Skeletal muscle satellite cell (primary cell): ENCODE results near the gene CREBBP.

Source experiments
- H3K27me3 ChIP-seq: 2 replicates; pipeline ENCODE4 v1.7.0; 2013; ENCODE audit warnings: low read length; ENCODE audit not compliant: control insufficient read depth, insufficient read depth
- H3K36me3 ChIP-seq: 2 replicates; pipeline ENCODE4 v1.7.0; 2013; ENCODE audit warnings: mild to moderate bottlenecking, control low read depth, low read length; ENCODE audit not compliant: insufficient read depth
- H3K4me1 ChIP-seq: 2 replicates; pipeline ENCODE4 v1.7.0; 2013; ENCODE audit warnings: low read length; ENCODE audit not compliant: control insufficient read depth, insufficient read depth
- H3K4me2 ChIP-seq: 2 replicates; pipeline ENCODE4 v1.7.0; 2013; ENCODE audit warnings: mild to moderate bottlenecking, low read length
- H3K4me3 ChIP-seq: 2 replicates; pipeline ENCODE4 v1.7.0; 2013; ENCODE audit warnings: low read length
- H3K9ac ChIP-seq: 2 replicates; pipeline ENCODE4 v1.7.0; 2013; ENCODE audit warnings: mild to moderate bottlenecking, low read depth, low read length, moderate library complexity
- H3K9me3 ChIP-seq: replicated peaks from 2 replicates; pipeline ENCODE4 v1.7.0; 2013; ENCODE audit warnings: mild to moderate bottlenecking, control low read depth, low read length

Gene CREBBP

GRCh38 chr16:3766177-3766576, 114.3 kb downstream of the CREBBP start:
- H3K27me3 ChIP-seq = no peaks in the 10 kb centered on the region
- H3K4me1 ChIP-seq = no peaks in the 10 kb centered on the region
- no peaks in the 10 kb centered on the region for H3K9me3 ChIP-seq
- peaks cover 67% of the 10 kb centered on the region for H3K36me3 ChIP-seq
- H3K9ac ChIP-seq = no peak overlapping the region
- no peak overlapping the region for H3K4me2 ChIP-seq
- H3K4me3 ChIP-seq = no peak overlapping the region

- Histone ChIP-seq H3K9me3 (no peaks in the 10 kb centered on the region), H3K9ac (no peak overlapping the region), H3K4me3 (no peak overlapping the region), H3K36me3 (peaks cover 53% of the 10 kb centered on the region), H3K4me2 (no peak overlapping the region), H3K4me1 (no peaks in the 10 kb centered on the region), H3K27me3 (no peaks in the 10 kb centered on the region)
These were observed 116.1 kb downstream of the CREBBP start for GRCh38 chr16:3764409-3764808.

GRCh38 chr16:3762107-3762750, 118.3 kb downstream of the CREBBP start:
- Histone ChIP-seq H3K9me3 (no peaks in the 10 kb centered on the region), H3K27me3 (no peaks in the 10 kb centered on the region), H3K4me1 (no peaks in the 10 kb centered on the region), H3K4me3 (no peak overlapping the region), H3K9ac (no peak overlapping the region), H3K4me2 (no peak overlapping the region), H3K36me3 (peaks cover 51% of the 10 kb centered on the region)

DNA sequence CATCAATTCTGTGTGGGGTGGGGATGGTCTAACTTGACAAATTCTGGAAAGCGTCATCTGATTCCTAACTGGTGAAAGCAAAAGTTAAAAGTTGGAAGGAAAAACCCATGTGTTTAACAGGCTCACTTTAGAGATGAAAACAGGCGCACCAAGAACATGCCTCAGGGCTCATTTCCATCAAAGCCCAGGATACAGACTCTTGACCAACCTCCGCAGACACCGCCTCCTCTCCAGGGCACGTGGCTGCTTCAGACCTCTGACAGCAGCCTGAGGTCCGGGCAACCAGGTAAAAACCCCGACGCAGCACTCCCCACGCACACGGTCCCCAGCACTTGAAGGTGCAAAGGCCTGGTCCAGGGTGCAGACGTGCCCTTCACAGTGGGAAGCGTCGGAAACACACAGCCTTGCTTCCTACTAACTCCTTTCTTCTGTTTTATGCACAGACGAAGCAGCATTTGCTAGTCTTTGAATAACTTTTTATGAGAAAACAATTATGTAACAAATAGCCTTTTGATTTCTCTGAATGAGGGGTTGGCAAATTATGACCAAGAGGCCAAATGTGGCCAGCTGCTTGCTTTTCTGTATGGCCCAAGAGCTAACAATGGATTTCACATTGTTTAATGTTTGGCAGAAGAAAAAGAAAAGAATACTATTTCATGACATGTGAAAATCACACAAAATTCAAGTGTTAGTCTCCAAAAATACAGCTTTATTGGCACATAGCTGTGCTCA, 119.0 kb downstream of the CREBBP start:
- Histone ChIP-seq H3K9me3 (no peaks in the 10 kb centered on the region), H3K9ac (no peak overlapping the region), H3K27me3 (no peaks in the 10 kb centered on the region), H3K4me2 (no peak overlapping the region), H3K4me1 (no peaks in the 10 kb centered on the region), H3K4me3 (no peak overlapping the region), H3K36me3 (peaks cover 51% of the 10 kb centered on the region)

DNA sequence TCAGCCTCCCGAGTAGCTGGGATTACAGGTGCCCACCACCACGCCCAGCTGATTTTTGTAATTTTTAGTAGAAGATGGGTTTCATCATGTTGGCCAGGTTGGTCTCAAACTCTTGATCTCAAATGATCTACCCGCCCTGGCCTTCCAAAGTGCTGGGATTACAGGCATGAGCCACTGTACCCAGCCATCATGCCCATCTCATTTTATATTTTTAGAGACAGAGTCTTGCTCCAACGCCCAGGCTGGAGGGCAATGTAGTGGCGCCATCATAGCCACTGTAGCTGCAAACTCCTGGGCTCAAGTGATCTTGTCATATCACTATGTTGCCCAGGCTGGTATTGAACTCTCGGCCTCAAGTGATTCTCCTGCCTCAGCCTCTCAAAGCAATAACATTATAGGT, 120.0 kb downstream of the CREBBP start:
- Histone ChIP-seq H3K27me3 (no peaks in the 10 kb centered on the region), H3K36me3 (peaks cover 52% of the 10 kb centered on the region), H3K4me3 (no peak overlapping the region), H3K4me2 (no peak overlapping the region), H3K9me3 (no peaks in the 10 kb centered on the region), H3K9ac (no peak overlapping the region), H3K4me1 (peaks cover 2% of the 10 kb centered on the region)

GRCh38 chr16:3759736-3760135, 120.8 kb downstream of the CREBBP start:
- H3K27me3 ChIP-seq = no peaks in the 10 kb centered on the region
- peaks cover 57% of the 10 kb centered on the region for H3K36me3 ChIP-seq
- H3K4me1 ChIP-seq = peaks cover 10% of the 10 kb centered on the region
- no peak overlapping the region for H3K4me2 ChIP-seq
- no peak overlapping the region for H3K4me3 ChIP-seq
- H3K9ac ChIP-seq = no peak overlapping the region
- H3K9me3 ChIP-seq = no peaks in the 10 kb centered on the region

- Histone ChIP-seq H3K4me2 (no peak overlapping the region), H3K36me3 (peaks cover 62% of the 10 kb centered on the region), H3K9ac (no peak overlapping the region), H3K9me3 (no peaks in the 10 kb centered on the region), H3K4me3 (no peak overlapping the region), H3K4me1 (peaks cover 20% of the 10 kb centered on the region), H3K27me3 (no peaks in the 10 kb centered on the region)
These were observed 124.4 kb downstream of the CREBBP start for GRCh38 chr16:3756113-3756512.

DNA sequence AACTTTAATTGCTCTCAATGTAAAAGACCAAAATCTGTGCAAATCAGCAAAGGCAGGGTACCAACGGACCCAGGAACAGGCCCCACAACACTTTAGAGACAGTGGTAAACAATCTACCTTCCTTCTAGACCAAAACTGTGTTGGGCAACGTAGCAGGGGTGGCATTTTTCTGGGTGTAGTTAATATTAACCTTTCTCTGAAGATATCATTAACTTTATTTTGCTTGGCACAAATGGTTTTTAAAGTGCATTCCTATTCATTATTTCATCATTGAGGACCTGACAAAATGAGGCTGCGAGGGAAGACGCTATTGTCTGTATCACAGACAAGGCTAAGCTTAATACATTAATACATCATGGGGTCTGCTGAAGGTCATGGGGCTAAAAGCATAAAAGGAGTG, 125.3 kb downstream of the CREBBP start:
- peaks cover 67% of the 10 kb centered on the region for H3K36me3 ChIP-seq

GRCh38 chr16:3754772-3755171, 125.7 kb downstream of the CREBBP start:
- Histone ChIP-seq H3K4me2 (peak overlapping the region; percentile 9), H3K9ac (no peak overlapping the region), H3K27me3 (no peaks in the 10 kb centered on the region), H3K9me3 (no peaks in the 10 kb centered on the region), H3K4me3 (no peak overlapping the region), H3K36me3 (peaks cover 71% of the 10 kb centered on the region), H3K4me1 (peaks cover 20% of the 10 kb centered on the region)

More for the DNA sequence above, 125.3 kb downstream of the CREBBP start:
- no peaks in the 10 kb centered on the region for H3K9me3 ChIP-seq
- H3K9ac ChIP-seq = no peak overlapping the region
- no peaks in the 10 kb centered on the region for H3K27me3 ChIP-seq
- no peak overlapping the region for H3K4me2 ChIP-seq
- no peak overlapping the region for H3K4me3 ChIP-seq
- peaks cover 20% of the 10 kb centered on the region for H3K4me1 ChIP-seq

- peaks cover 73% of the 10 kb centered on the region for H3K36me3 ChIP-seq
These were observed 126.3 kb downstream of the CREBBP start for GRCh38 chr16:3754081-3754703.

DNA sequence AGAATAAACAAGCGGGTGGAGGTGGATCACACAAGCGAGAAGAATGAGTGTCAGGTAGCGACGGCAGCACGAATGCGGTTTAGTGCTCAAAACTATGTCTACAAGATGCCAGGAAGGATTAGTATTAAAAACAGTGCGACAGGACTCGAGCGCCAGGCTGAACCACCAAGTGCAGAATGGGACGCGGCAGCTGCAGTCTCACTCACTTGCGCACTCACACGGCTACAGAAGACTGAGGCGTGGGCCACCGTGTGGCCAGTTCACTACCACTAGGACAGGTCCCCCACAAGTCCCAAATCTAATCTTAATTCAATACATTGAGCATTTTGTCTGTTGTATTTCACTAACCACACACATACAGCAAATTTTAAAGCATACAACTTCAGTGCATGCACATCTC, 127.5 kb downstream of the CREBBP start:
- peaks cover 68% of the 10 kb centered on the region for H3K36me3 ChIP-seq
- peaks cover 20% of the 10 kb centered on the region for H3K4me1 ChIP-seq
- no peaks in the 10 kb centered on the region for H3K9me3 ChIP-seq
- no peak overlapping the region for H3K4me3 ChIP-seq
- H3K9ac ChIP-seq = no peak overlapping the region
- H3K4me2 ChIP-seq = no peak overlapping the region
- no peaks in the 10 kb centered on the region for H3K27me3 ChIP-seq

More at GRCh38 chr16:3754081-3754703, 126.3 kb downstream of the CREBBP start:
- H3K4me2 ChIP-seq = peak overlapping the region; percentile 9
- no peak overlapping the region for H3K9ac ChIP-seq
- H3K4me1 ChIP-seq = peaks cover 20% of the 10 kb centered on the region
- H3K9me3 ChIP-seq = no peaks in the 10 kb centered on the region
- no peaks in the 10 kb centered on the region for H3K27me3 ChIP-seq
- H3K4me3 ChIP-seq = no peak overlapping the region
